ENCODE measurements around the gene PHPT1. TPM values are rescaled to one million over a fixed set of nuclear protein-coding genes. Genes with fewer than 3 reads are reported as not detected.

Gene PHPT1
- total and polyA plus RNA-seq, 4 donors, result 23.2 to 83.1 (median 42.3) TPM

DNA sequence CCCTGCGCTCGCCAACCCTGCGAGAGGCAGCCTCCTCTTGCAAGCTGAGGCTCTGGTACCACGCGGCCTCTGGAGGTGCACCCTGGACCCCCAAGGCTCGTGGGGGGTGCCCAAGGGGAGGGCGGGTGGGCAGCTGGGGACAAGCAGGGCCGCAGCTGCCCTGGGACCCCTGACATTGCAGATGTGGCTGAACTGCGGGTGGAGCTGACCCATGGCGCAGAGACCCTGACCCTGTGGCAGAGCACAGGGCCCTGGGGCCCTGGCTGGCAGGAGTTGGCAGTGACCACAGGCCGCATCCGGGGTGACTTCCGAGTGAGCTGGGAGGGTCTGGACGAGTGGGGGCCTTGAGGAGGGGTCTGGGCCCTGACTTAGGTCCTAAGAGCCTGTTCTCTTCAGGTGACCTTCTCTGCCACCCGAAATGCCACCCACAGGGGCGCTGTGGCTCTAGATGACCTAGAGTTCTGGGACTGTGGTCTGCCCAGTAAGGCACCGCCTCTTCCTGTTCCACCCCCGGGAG, 4.4 kb downstream of the PHPT1 start:
- no peak overlapping the region for H3K4me3 ChIP-seq (ENCODE audit: low read depth in 1 of 3, low read length in 3 of 3)
- 85% methylated on average over 18 of the region's 18 CpGs for WGBS

DNA sequence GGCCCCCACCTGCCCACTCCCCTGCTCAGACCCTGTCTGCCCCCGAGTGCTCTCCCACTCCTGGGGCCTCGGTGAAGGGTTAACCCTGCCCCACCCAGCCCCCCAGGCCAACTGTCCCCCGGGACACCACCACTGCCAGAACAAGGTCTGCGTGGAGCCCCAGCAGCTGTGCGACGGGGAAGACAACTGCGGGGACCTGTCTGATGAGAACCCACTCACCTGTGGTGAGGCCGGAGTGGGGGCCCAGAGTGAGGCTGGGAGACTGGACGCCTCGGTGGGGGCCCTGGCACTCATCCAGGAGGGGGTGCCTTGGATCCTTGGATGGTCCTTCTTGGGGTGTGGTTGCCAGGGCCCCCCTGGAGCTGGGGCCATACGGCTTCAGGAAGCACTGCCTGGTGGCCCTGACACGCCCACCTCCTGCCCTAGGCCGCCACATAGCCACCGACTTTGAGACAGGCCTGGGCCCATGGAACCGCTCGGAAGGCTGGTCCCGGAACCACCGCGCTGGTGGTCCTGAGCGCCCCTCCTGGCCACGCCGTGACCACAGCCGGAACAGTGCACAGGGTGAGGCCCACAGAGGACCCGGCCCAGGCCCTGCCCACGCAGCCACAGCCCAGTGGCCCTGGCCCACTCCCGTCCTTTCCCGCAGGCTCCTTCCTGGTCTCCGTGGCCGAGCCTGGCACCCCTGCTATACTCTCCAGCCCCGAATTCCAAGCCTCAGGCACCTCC, 5.1 kb downstream of the PHPT1 start:
- no peak for DNase-seq (ENCODE audit: low spot score)
- no peak for TF ChIP-seq TAF1 (conservative IDR thresholded peaks at IDR 0.05)
- no peak for TF ChIP-seq HNF4A (conservative IDR thresholded peaks at IDR 0.05)
- TF ChIP-seq FOXA2 (IDR thresholded peaks at IDR 0.05), result no peak
- TF ChIP-seq, protein P1, sequence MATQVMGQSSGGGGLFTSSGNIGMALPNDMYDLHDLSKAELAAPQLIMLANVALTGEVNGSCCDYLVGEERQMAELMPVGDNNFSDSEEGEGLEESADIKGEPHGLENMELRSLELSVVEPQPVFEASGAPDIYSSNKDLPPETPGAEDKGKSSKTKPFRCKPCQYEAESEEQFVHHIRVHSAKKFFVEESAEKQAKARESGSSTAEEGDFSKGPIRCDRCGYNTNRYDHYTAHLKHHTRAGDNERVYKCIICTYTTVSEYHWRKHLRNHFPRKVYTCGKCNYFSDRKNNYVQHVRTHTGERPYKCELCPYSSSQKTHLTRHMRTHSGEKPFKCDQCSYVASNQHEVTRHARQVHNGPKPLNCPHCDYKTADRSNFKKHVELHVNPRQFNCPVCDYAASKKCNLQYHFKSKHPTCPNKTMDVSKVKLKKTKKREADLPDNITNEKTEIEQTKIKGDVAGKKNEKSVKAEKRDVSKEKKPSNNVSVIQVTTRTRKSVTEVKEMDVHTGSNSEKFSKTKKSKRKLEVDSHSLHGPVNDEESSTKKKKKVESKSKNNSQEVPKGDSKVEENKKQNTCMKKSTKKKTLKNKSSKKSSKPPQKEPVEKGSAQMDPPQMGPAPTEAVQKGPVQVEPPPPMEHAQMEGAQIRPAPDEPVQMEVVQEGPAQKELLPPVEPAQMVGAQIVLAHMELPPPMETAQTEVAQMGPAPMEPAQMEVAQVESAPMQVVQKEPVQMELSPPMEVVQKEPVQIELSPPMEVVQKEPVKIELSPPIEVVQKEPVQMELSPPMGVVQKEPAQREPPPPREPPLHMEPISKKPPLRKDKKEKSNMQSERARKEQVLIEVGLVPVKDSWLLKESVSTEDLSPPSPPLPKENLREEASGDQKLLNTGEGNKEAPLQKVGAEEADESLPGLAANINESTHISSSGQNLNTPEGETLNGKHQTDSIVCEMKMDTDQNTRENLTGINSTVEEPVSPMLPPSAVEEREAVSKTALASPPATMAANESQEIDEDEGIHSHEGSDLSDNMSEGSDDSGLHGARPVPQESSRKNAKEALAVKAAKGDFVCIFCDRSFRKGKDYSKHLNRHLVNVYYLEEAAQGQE (IDR thresholded peaks at IDR 0.05), result no peak
- TF ChIP-seq, protein P2, sequence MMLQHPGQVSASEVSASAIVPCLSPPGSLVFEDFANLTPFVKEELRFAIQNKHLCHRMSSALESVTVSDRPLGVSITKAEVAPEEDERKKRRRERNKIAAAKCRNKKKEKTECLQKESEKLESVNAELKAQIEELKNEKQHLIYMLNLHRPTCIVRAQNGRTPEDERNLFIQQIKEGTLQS (IDR thresholded peaks at IDR 0.05), result no peak
- H3K27ac ChIP-seq (ENCODE audit: low read depth in 1 of 2, low read length in 2 of 2), result no peak overlapping the region
- H3K4me3 ChIP-seq (ENCODE audit: low read depth in 1 of 3, low read length in 3 of 3), result no peak overlapping the region
- H3K4me1 ChIP-seq (ENCODE audit: control insufficient read depth in 4 of 4, insufficient read depth in 4 of 4, low read length in 3 of 4), result peaks cover 30 to 68% (median 47%) of the 10 kb centered on the region in 4 donors
- H3K36me3 ChIP-seq (ENCODE audit: control insufficient read depth in 4 of 4, insufficient read depth in 3 of 4, low read depth in 1 of 4, low read length in 3 of 4), result peaks cover 0 to 5% (median 0%) of the 10 kb centered on the region in 4 donors
- no peak overlapping the region for H3K9ac ChIP-seq (ENCODE audit: low read depth in 1 of 2, low read length in 2 of 2)
- H3K27me3 ChIP-seq (ENCODE audit: control insufficient read depth in 4 of 4, insufficient read depth in 4 of 4, low read length in 3 of 4), result no peaks in the 10 kb centered on the region
- no peaks in the 10 kb centered on the region for H3K9me3 ChIP-seq (ENCODE audit: control insufficient read depth in 4 of 4, low read length in 3 of 4)
- 88% methylated on average over 30 of the region's 30 CpGs for WGBS

More for the DNA sequence above, 4.4 kb downstream of the PHPT1 start:
- H3K9me3 ChIP-seq (ENCODE audit: control insufficient read depth in 4 of 4, low read length in 3 of 4), result no peaks in the 10 kb centered on the region
- no peak for DNase-seq (ENCODE audit: low spot score)
- H3K36me3 ChIP-seq (ENCODE audit: control insufficient read depth in 4 of 4, insufficient read depth in 3 of 4, low read depth in 1 of 4, low read length in 3 of 4), result peaks cover 0 to 5% (median 0%) of the 10 kb centered on the region in 4 donors
- H3K27me3 ChIP-seq (ENCODE audit: control insufficient read depth in 4 of 4, insufficient read depth in 4 of 4, low read length in 3 of 4), result no peaks in the 10 kb centered on the region
- no peak overlapping the region for H3K27ac ChIP-seq (ENCODE audit: low read depth in 1 of 2, low read length in 2 of 2)
- TF ChIP-seq SP1 (IDR thresholded peaks at IDR 0.05), result no peak
- no peak for TF ChIP-seq HNF4G (IDR thresholded peaks at IDR 0.05)
- TF ChIP-seq JUND (IDR thresholded peaks at IDR 0.05), result no peak
- TF ChIP-seq FOXA1 (IDR thresholded peaks at IDR 0.05), result no peak
- TF ChIP-seq HNF4A (conservative IDR thresholded peaks at IDR 0.05), result no peak
- TF ChIP-seq YY1 (IDR thresholded peaks at IDR 0.05), result no peak
- TF ChIP-seq, protein P3, sequence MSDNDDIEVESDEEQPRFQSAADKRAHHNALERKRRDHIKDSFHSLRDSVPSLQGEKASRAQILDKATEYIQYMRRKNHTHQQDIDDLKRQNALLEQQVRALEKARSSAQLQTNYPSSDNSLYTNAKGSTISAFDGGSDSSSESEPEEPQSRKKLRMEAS (IDR thresholded peaks at IDR 0.05), result no peak
- TF ChIP-seq, protein P4, sequence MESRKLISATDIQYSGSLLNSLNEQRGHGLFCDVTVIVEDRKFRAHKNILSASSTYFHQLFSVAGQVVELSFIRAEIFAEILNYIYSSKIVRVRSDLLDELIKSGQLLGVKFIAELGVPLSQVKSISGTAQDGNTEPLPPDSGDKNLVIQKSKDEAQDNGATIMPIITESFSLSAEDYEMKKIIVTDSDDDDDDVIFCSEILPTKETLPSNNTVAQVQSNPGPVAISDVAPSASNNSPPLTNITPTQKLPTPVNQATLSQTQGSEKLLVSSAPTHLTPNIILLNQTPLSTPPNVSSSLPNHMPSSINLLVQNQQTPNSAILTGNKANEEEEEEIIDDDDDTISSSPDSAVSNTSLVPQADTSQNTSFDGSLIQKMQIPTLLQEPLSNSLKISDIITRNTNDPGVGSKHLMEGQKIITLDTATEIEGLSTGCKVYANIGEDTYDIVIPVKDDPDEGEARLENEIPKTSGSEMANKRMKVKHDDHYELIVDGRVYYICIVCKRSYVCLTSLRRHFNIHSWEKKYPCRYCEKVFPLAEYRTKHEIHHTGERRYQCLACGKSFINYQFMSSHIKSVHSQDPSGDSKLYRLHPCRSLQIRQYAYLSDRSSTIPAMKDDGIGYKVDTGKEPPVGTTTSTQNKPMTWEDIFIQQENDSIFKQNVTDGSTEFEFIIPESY (IDR thresholded peaks at IDR 0.05), result no peak
- TF ChIP-seq, protein P1 (IDR thresholded peaks at IDR 0.05), result no peak
- no peak for TF ChIP-seq TAF1 (conservative IDR thresholded peaks at IDR 0.05)
- TF ChIP-seq GABPA (IDR thresholded peaks at IDR 0.05 in 1 of 2, conservative IDR thresholded peaks at IDR 0.05 in 1 of 2), result no peak
- no peak for TF ChIP-seq NR2F2 (IDR thresholded peaks at IDR 0.05)
- no peak for TF ChIP-seq RXRA (IDR thresholded peaks at IDR 0.05)
- TF ChIP-seq, protein P2 (IDR thresholded peaks at IDR 0.05), result no peak
- H3K9ac ChIP-seq (ENCODE audit: low read depth in 1 of 2, low read length in 2 of 2), result no peak overlapping the region
- H3K4me1 ChIP-seq (ENCODE audit: control insufficient read depth in 4 of 4, insufficient read depth in 4 of 4, low read length in 3 of 4), result peaks cover 24 to 61% (median 41%) of the 10 kb centered on the region in 4 donors
